ENCODE measurements around the gene GDPD4. TPM values are rescaled to one million over a fixed set of nuclear protein-coding genes. Genes with fewer than 3 reads are reported as not detected.

Gene GDPD4
- total and polyA plus RNA-seq, 10 of the 15 experiments (the other 5 are each of a cell fraction or from before 2014, with no cell fraction given): 0.23 TPM; not detected in 9

GRCh38 chr11:77259641-77260040, 41.8 kb downstream of the GDPD4 start:
- SMC1A ChIA-PET (ENCODE audit: uncharacterized antibody, unreplicated experiment): interaction anchor here (0.9 to 1.4 kb wide), 2 partner anchors 26 to 297 kb away, joined by 3 to 4 read pairs; no protein-coding TSS in a partner anchor
- Histone ChIP-seq H4K20me1 (ENCODE audit: control insufficient read depth, insufficient read depth) (no peaks in the 10 kb centered on the region), H3K9ac (ENCODE audit: control insufficient read depth, insufficient read depth, low read length) (no peak overlapping the region), H3K79me2 (ENCODE audit: control insufficient read depth, insufficient read depth, low read length) (no peaks in the 10 kb centered on the region), H3K36me3 (ENCODE audit: control insufficient read depth in 2 of 2, insufficient read depth in 2 of 2, low read length in 1 of 2) (no peaks in the 10 kb centered on the region), H3K9me3 (replicated peaks; ENCODE audit: control insufficient read depth, insufficient read depth, low read length) (peaks cover 1% of the 10 kb centered on the region; the same call in 2 of the 3 replicates), H3K4me2 (ENCODE audit: control insufficient read depth, insufficient read depth) (no peak overlapping the region), H3K27me3 (replicated peaks in 1 of 2; ENCODE audit: control insufficient read depth in 2 of 2, insufficient read depth in 2 of 2, low read length in 1 of 2) (peaks cover 0 to 2% of the 10 kb centered on the region in 2 experiments; a peak in 1 of 4 replicates), H3K4me1 (ENCODE audit: control insufficient read depth, insufficient read depth, low read length) (no peaks in the 10 kb centered on the region), H3K4me3 (no peak overlapping the region), H3K27ac (ENCODE audit: control insufficient read depth, insufficient read depth) (no peak overlapping the region), H2AFZ (ENCODE audit: control insufficient read depth, low read depth, low read length) (no peak overlapping the region)
- no TSS peak for BruUV-seq (replicated peaks)
- ATAC-seq (no peak), FAIRE-seq (no peak), DNase-seq (ENCODE audit: low read depth, low spot score) (no peak)
- CTCF ChIA-PET: interaction anchor here (0.6 kb wide), 1 partner anchor 229 kb away, joined by 3 read pairs; no protein-coding TSS in a partner anchor
- RAD21 ChIA-PET (ENCODE audit: unreplicated experiment): no interaction called here
- intact Hi-C loops (cut with micrococcal nuclease; ENCODE audit: unreplicated experiment) (no loop called here), in situ Hi-C loops (cut with MboI) (no loop called here)
- WGBS (ENCODE audit: insufficient coverage, insufficient replicate concordance, low lambda C conversion rate, missing lambda C conversion rate): 63% methylated on average over 2 of the region's 2 CpGs
- POLR2A ChIA-PET: no interaction called here
- no peak for TF ChIP-seq DPF2 (IDR thresholded peaks at IDR 0.05)
- TF ChIP-seq NRF1 (conservative IDR thresholded peaks at IDR 0.05; ENCODE audit: low read depth, low read length): no peak
- TF ChIP-seq ATF7 (IDR thresholded peaks at IDR 0.05; ENCODE audit: low read depth): no peak
- TF ChIP-seq BACH1 (IDR thresholded peaks at IDR 0.05; ENCODE audit: borderline replicate concordance): no peak
- TF ChIP-seq CHD2 (IDR thresholded peaks at IDR 0.05; ENCODE audit: borderline replicate concordance, low read depth, low read length): no peak
- TF ChIP-seq CREM (IDR thresholded peaks at IDR 0.05; ENCODE audit: low read depth): no peak
- TF ChIP-seq, protein P1, sequence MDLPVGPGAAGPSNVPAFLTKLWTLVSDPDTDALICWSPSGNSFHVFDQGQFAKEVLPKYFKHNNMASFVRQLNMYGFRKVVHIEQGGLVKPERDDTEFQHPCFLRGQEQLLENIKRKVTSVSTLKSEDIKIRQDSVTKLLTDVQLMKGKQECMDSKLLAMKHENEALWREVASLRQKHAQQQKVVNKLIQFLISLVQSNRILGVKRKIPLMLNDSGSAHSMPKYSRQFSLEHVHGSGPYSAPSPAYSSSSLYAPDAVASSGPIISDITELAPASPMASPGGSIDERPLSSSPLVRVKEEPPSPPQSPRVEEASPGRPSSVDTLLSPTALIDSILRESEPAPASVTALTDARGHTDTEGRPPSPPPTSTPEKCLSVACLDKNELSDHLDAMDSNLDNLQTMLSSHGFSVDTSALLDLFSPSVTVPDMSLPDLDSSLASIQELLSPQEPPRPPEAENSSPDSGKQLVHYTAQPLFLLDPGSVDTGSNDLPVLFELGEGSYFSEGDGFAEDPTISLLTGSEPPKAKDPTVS (IDR thresholded peaks at IDR 0.05; ENCODE audit: low read depth, low read length): no peak

GRCh38 chr11:77253690-77254089, 47.8 kb downstream of the GDPD4 start:
- no peak overlapping the region for H3K4me3 ChIP-seq
- no peaks in the 10 kb centered on the region for H3K36me3 ChIP-seq (ENCODE audit: control insufficient read depth in 2 of 2, insufficient read depth in 2 of 2, low read length in 1 of 2)
- FAIRE-seq (no peak), DNase-seq (ENCODE audit: low read depth, low spot score) (no peak), ATAC-seq (no peak)
- POLR2A ChIA-PET: no interaction called here
- CTCF ChIA-PET: no interaction called here
- WGBS (ENCODE audit: insufficient coverage, insufficient replicate concordance, low lambda C conversion rate, missing lambda C conversion rate): 0% methylated on average over 1 of the region's 1 CpG
- no TSS peak for BruUV-seq (replicated peaks)
- no peak overlapping the region for H3K9ac ChIP-seq (ENCODE audit: control insufficient read depth, insufficient read depth, low read length)
- H4K20me1 ChIP-seq (ENCODE audit: control insufficient read depth, insufficient read depth): no peaks in the 10 kb centered on the region
- H3K27me3 ChIP-seq (replicated peaks in 1 of 2; ENCODE audit: control insufficient read depth in 2 of 2, insufficient read depth in 2 of 2, low read length in 1 of 2): no peaks in the 10 kb centered on the region; a peak in 1 of 4 replicates
- in situ Hi-C loops (cut with MboI): no loop called here
- H3K9me3 ChIP-seq (replicated peaks; ENCODE audit: control insufficient read depth, insufficient read depth, low read length): no peaks in the 10 kb centered on the region
- H3K4me2 ChIP-seq (ENCODE audit: control insufficient read depth, insufficient read depth): no peak overlapping the region
- SMC1A ChIA-PET (ENCODE audit: uncharacterized antibody, unreplicated experiment): no interaction called here
- no peaks in the 10 kb centered on the region for H3K4me1 ChIP-seq (ENCODE audit: control insufficient read depth, insufficient read depth, low read length)
- RAD21 ChIA-PET (ENCODE audit: unreplicated experiment): no interaction called here
- H3K27ac ChIP-seq (ENCODE audit: control insufficient read depth, insufficient read depth): no peak overlapping the region
- intact Hi-C loops (cut with micrococcal nuclease; ENCODE audit: unreplicated experiment): no loop called here
- no peaks in the 10 kb centered on the region for H3K79me2 ChIP-seq (ENCODE audit: control insufficient read depth, insufficient read depth, low read length)
- H2AFZ ChIP-seq (ENCODE audit: control insufficient read depth, low read depth, low read length): no peak overlapping the region
- TF ChIP-seq, protein P2, sequence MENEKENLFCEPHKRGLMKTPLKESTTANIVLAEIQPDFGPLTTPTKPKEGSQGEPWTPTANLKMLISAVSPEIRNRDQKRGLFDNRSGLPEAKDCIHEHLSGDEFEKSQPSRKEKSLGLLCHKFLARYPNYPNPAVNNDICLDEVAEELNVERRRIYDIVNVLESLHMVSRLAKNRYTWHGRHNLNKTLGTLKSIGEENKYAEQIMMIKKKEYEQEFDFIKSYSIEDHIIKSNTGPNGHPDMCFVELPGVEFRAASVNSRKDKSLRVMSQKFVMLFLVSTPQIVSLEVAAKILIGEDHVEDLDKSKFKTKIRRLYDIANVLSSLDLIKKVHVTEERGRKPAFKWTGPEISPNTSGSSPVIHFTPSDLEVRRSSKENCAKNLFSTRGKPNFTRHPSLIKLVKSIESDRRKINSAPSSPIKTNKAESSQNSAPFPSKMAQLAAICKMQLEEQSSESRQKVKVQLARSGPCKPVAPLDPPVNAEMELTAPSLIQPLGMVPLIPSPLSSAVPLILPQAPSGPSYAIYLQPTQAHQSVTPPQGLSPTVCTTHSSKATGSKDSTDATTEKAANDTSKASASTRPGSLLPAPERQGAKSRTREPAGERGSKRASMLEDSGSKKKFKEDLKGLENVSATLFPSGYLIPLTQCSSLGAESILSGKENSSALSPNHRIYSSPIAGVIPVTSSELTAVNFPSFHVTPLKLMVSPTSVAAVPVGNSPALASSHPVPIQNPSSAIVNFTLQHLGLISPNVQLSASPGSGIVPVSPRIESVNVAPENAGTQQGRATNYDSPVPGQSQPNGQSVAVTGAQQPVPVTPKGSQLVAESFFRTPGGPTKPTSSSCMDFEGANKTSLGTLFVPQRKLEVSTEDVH (IDR thresholded peaks at IDR 0.05; ENCODE audit: low read depth, partially characterized antibody): no peak
- TF ChIP-seq EGR1 (IDR thresholded peaks at IDR 0.05; ENCODE audit: borderline replicate concordance in 1 of 2, low read depth in 2 of 2, low read length in 2 of 2) (no peak), JUNB (IDR thresholded peaks at IDR 0.05) (no peak), CREB1 (IDR thresholded peaks at IDR 0.05; ENCODE audit: low read depth) (no peak), MYB (IDR thresholded peaks at IDR 0.05; ENCODE audit: borderline replicate concordance, low read depth, low read length) (no peak), ZNF622 (IDR thresholded peaks at IDR 0.05) (no peak), ATF7 (IDR thresholded peaks at IDR 0.05; ENCODE audit: low read depth) (no peak), NR2C1 (IDR thresholded peaks at IDR 0.05) (no peak), CHD2 (IDR thresholded peaks at IDR 0.05; ENCODE audit: borderline replicate concordance, low read depth, low read length) (no peak), POLR2AphosphoS2 (IDR thresholded peaks at IDR 0.05; ENCODE audit: low read depth, low read length) (no peak), SRF (IDR thresholded peaks at IDR 0.05; ENCODE audit: low read depth in 2 of 2, low read length in 2 of 2) (no peak)

Data from GM12878 (cell line).